ENCODE measurements around the gene PLD6. TPM values are rescaled to one million over a fixed set of nuclear protein-coding genes. Genes with fewer than 3 reads are reported as not detected.

The PLD6 gene
- total and polyA plus RNA-seq, 2 donors (not counting 1 experiment from before 2014, with no cell fraction given) = 2.5 to 7.8 TPM

DNA sequence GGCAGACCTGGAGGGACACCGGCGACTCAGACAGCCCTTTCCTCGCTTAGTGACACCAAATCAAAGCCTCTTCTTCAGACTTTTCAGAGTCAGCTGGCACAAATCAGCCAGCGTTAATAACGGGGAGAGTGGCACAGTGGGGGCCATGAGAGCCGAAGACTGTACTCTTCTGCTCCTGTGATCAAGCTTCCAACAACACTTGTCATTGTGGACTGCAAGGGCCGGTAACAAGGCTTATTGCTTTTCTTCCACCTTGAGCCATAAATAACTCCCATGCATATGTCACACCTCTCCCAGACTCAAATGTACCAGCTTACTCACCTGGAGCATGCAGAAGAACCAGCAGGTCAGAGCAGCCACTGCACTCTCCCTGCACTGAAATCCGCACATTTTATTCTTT is 18.0 kb upstream of the PLD6 start:
- no peak overlapping the region for H3K9ac ChIP-seq (ENCODE audit: insufficient read depth, low read length)
- no peak overlapping the region for H2AFZ ChIP-seq (ENCODE audit: low read length)
- no peaks in the 10 kb centered on the region for H3K27me3 ChIP-seq (ENCODE audit: control insufficient read depth, insufficient read depth, low read length)
- no peak overlapping the region for H3K27ac ChIP-seq (ENCODE audit: insufficient read depth, low read length)
- H4K20me1 ChIP-seq (ENCODE audit: control insufficient read depth, extremely low read depth, insufficient read depth, low read length) = no peaks in the 10 kb centered on the region
- no peak overlapping the region for H3K4me2 ChIP-seq (ENCODE audit: extremely low read depth, insufficient read depth, low read length)
- H3K4me1 ChIP-seq (ENCODE audit: control insufficient read depth, extremely low read depth, insufficient read depth, low read length) = no peaks in the 10 kb centered on the region
- H3K79me2 ChIP-seq (ENCODE audit: control insufficient read depth, insufficient read depth, low read length) = peaks cover 1% of the 10 kb centered on the region
- no peaks in the 10 kb centered on the region for H3K9me3 ChIP-seq (ENCODE audit: control insufficient read depth, insufficient read depth, low read depth, low read length)
- TF ChIP-seq, protein P1, sequence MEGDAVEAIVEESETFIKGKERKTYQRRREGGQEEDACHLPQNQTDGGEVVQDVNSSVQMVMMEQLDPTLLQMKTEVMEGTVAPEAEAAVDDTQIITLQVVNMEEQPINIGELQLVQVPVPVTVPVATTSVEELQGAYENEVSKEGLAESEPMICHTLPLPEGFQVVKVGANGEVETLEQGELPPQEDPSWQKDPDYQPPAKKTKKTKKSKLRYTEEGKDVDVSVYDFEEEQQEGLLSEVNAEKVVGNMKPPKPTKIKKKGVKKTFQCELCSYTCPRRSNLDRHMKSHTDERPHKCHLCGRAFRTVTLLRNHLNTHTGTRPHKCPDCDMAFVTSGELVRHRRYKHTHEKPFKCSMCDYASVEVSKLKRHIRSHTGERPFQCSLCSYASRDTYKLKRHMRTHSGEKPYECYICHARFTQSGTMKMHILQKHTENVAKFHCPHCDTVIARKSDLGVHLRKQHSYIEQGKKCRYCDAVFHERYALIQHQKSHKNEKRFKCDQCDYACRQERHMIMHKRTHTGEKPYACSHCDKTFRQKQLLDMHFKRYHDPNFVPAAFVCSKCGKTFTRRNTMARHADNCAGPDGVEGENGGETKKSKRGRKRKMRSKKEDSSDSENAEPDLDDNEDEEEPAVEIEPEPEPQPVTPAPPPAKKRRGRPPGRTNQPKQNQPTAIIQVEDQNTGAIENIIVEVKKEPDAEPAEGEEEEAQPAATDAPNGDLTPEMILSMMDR (conservative IDR thresholded peaks at IDR 0.05 in 1 of 2, IDR thresholded peaks at IDR 0.05 in 1 of 2; ENCODE audit: low read depth in 1 of 2, low read length in 2 of 2) = no peak
- TF ChIP-seq EZH2 (IDR thresholded peaks at IDR 0.05; ENCODE audit: low read length, missing control alignments) = no peak
- H3K4me3 ChIP-seq (replicated peaks in 1 of 4; ENCODE audit: control extremely low read depth in 1 of 4, insufficient read depth in 1 of 4, low read depth in 3 of 4, low read length in 4 of 4) = no peak overlapping the region
- no peak for DNase-seq (ENCODE audit: low read depth in 2 of 2)
- H3K36me3 ChIP-seq (ENCODE audit: control insufficient read depth, insufficient read depth, low read length) = peaks cover 57% of the 10 kb centered on the region

DNA sequence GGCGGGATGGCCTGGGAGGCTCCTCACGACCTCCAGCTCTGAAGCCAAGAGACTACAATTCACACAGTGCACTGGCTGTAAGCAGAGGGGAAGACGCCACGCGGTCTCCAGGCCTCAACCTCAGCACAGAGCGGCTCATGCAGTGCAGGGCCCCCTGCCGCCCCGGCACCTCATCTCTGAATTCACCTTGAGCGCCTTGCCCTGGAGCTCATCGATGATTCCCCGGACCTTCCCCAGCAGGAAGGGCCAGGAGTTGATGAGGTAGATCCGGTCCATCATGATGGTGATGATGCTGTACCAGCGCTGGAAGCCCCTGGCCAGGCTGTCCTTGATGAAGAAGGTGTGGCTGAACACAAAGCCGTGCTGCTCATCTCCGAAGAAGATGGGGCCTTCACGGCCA is 17.6 kb upstream of the PLD6 start:
- Histone ChIP-seq H3K9ac (ENCODE audit: insufficient read depth, low read length) (no peak overlapping the region), H3K27me3 (ENCODE audit: control insufficient read depth, insufficient read depth, low read length) (no peaks in the 10 kb centered on the region), H2AFZ (ENCODE audit: low read length) (no peak overlapping the region), H3K36me3 (ENCODE audit: control insufficient read depth, insufficient read depth, low read length) (peaks cover 56% of the 10 kb centered on the region), H3K27ac (ENCODE audit: insufficient read depth, low read length) (no peak overlapping the region), H3K4me1 (ENCODE audit: control insufficient read depth, extremely low read depth, insufficient read depth, low read length) (no peaks in the 10 kb centered on the region), H3K4me2 (ENCODE audit: extremely low read depth, insufficient read depth, low read length) (no peak overlapping the region), H3K9me3 (ENCODE audit: control insufficient read depth, insufficient read depth, low read depth, low read length) (no peaks in the 10 kb centered on the region), H3K79me2 (ENCODE audit: control insufficient read depth, insufficient read depth, low read length) (no peaks in the 10 kb centered on the region), H3K4me3 (replicated peaks in 1 of 4; ENCODE audit: control extremely low read depth in 1 of 4, insufficient read depth in 1 of 4, low read depth in 3 of 4, low read length in 4 of 4) (no peak overlapping the region), H4K20me1 (ENCODE audit: control insufficient read depth, extremely low read depth, insufficient read depth, low read length) (no peaks in the 10 kb centered on the region)
- TF ChIP-seq EZH2 (IDR thresholded peaks at IDR 0.05; ENCODE audit: low read length, missing control alignments) = no peak
- TF ChIP-seq, protein P1 (conservative IDR thresholded peaks at IDR 0.05 in 1 of 2, IDR thresholded peaks at IDR 0.05 in 1 of 2; ENCODE audit: low read depth in 1 of 2, low read length in 2 of 2) = no peak
- DNase-seq (ENCODE audit: low read depth in 2 of 2) = no peak

DNA sequence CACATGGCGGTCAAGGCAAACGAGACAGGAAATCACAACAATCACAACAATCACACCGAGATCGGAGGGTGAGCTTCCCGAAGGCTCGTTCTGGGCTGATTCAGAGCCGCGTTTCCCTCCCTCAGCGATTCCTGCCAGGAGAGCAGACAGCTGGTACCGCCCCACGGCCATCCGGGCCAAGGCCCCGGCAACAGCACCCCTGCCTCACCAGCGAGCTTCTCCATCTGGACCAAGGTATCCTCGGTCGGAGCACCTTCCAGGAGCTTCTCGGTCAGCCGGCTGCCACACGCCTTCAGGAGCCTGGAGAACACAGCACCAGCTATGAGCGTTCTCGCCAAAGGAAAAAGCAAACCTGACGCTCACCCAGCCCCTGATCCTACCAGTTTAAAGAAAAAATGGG is 15.2 kb upstream of the PLD6 start:
- no peak overlapping the region for H3K27ac ChIP-seq (ENCODE audit: insufficient read depth, low read length)
- no peak for DNase-seq (ENCODE audit: low read depth in 2 of 2)
- no peaks in the 10 kb centered on the region for H3K9me3 ChIP-seq (ENCODE audit: control insufficient read depth, insufficient read depth, low read depth, low read length)
- TF ChIP-seq, protein P1 (conservative IDR thresholded peaks at IDR 0.05 in 1 of 2, IDR thresholded peaks at IDR 0.05 in 1 of 2; ENCODE audit: low read depth in 1 of 2, low read length in 2 of 2) = no peak
- no peak for TF ChIP-seq EZH2 (IDR thresholded peaks at IDR 0.05; ENCODE audit: low read length, missing control alignments)
- H3K36me3 ChIP-seq (ENCODE audit: control insufficient read depth, insufficient read depth, low read length) = peaks cover 58% of the 10 kb centered on the region
- no peak overlapping the region for H2AFZ ChIP-seq (ENCODE audit: low read length)
- no peak overlapping the region for H3K4me3 ChIP-seq (replicated peaks in 1 of 4; ENCODE audit: control extremely low read depth in 1 of 4, insufficient read depth in 1 of 4, low read depth in 3 of 4, low read length in 4 of 4)
- no peaks in the 10 kb centered on the region for H3K4me1 ChIP-seq (ENCODE audit: control insufficient read depth, extremely low read depth, insufficient read depth, low read length)
- no peaks in the 10 kb centered on the region for H3K27me3 ChIP-seq (ENCODE audit: control insufficient read depth, insufficient read depth, low read length)
- H3K4me2 ChIP-seq (ENCODE audit: extremely low read depth, insufficient read depth, low read length) = no peak overlapping the region
- H4K20me1 ChIP-seq (ENCODE audit: control insufficient read depth, extremely low read depth, insufficient read depth, low read length) = peaks cover 2% of the 10 kb centered on the region
- H3K9ac ChIP-seq (ENCODE audit: insufficient read depth, low read length) = no peak overlapping the region
- H3K79me2 ChIP-seq (ENCODE audit: control insufficient read depth, insufficient read depth, low read length) = no peaks in the 10 kb centered on the region

Data from fibroblast of lung (primary cell).